Activated CD4-positive, CD25-positive, alpha-beta regulatory T cell treated with anti-CD3 and anti-CD28 coated beads, Interleukin-2, amount 50 U/mL, for 24 hours (primary cell): Measurements from ENCODE around the gene FITM1.

Experiments used
- ATAC-seq, 2 donors: fragments of 150-1000 bp; cut with Tn5 transposase; one replicate each; pipeline ENCODE4 v1.10.0; 2021; ENCODE audit warnings: mild to moderate bottlenecking in 1 of 2, moderate library complexity in 1 of 2

FITM1 gene

GRCh38 chr14:24162093-24162492 lies 31.6 kb downstream of the FITM1 start:
- ATAC-seq = no peak

GRCh38 chr14:24164518-24164991 lies 34.1 kb downstream of the FITM1 start:
- ATAC-seq = no peak

- ATAC-seq = no peak
Observed at GRCh38 chr14:24165785-24166184, 35.3 kb downstream of the FITM1 start.

GRCh38 chr14:24167469-24168114 lies 37.1 kb downstream of the FITM1 start:
- no peak for ATAC-seq

- peak; percentile 76 to 80 for ATAC-seq
Observed at GRCh38 chr14:24171422-24172260, 41.2 kb downstream of the FITM1 start, which contains the start of gene REC8. REC8 (plus strand) TSS chr14:24172080; CDS start chr14:24172553, 473 bp downstream.

- no peak for ATAC-seq
Observed at GRCh38 chr14:24172261-24172860, 41.9 kb downstream of the FITM1 start.

- no peak for ATAC-seq
Observed at GRCh38 chr14:24172871-24173281, 42.4 kb downstream of the FITM1 start.

GRCh38 chr14:24176599-24176998 lies 46.1 kb downstream of the FITM1 start:
- ATAC-seq = no peak

GRCh38 chr14:24177041-24177825 lies 46.8 kb downstream of the FITM1 start:
- ATAC-seq = no peak

GRCh38 chr14:24177891-24178290 lies 47.4 kb downstream of the FITM1 start:
- no peak for ATAC-seq

- no peak for ATAC-seq
Observed at GRCh38 chr14:24178399-24179178, 48.1 kb downstream of the FITM1 start.

GRCh38 chr14:24179294-24179960 lies 49.0 kb downstream of the FITM1 start:
- ATAC-seq = no peak

- ATAC-seq = peak in 1 of 2 donors; percentile 6
Observed at GRCh38 chr14:24179961-24180796, 49.7 kb downstream of the FITM1 start.

- no peak for ATAC-seq
Observed at GRCh38 chr14:24181371-24182077, 51.1 kb downstream of the FITM1 start.
